ENCODE measurements around the gene LRATD1. TPM values are rescaled to one million over a fixed set of nuclear protein-coding genes. Genes with fewer than 3 reads are reported as not detected.
"Not testable (repeated sequence)": the region's sequence is repeated elsewhere in the genome, so short reads cannot be mapped to it uniquely, and the experiment has no call there.

LRATD1 gene, protein sequence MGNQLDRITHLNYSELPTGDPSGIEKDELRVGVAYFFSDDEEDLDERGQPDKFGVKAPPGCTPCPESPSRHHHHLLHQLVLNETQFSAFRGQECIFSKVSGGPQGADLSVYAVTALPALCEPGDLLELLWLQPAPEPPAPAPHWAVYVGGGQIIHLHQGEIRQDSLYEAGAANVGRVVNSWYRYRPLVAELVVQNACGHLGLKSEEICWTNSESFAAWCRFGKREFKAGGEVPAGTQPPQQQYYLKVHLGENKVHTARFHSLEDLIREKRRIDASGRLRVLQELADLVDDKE
- total RNA-seq = 2.0 and 9.4 TPM in 2 replicates

DNA sequence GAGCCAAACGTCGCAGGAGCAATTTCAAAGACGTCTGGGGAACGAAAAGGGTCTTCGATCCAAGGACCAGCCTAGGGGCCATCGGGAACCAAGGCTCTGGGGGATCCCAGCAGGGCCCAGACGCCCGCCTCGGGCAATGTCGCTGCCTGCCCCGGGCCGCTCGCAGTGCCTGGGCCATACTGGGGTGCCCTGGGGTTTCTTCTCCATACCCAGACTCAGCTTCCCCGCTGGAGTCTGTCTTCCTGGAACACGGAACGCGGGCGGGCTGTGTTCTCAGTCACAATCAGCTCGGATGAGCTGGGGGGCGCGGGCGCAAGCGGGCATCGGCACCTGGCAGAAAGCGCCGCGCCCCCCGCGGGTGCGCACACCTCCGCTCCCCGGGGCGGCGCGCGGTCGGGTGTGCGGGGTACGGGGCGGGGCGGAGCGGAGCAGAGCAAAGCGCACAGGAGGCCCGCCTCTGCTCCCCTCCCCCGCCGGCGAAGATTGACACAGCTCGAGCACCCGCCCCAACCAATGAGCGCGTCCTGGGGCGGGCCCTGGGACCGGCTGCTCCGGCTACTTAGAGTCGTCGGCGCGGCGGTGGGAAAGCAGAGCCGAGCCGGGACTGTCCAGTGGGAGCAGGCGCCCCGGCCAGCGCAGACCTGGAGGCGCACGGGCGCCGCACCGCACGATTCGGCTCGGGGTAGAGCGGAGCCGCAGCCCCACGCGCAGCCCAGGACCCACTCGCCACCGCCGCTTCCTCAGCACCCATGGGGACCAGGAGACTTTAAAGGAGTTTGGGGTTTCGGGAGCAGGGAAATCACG, at the start of gene LRATD1:
LRATD1 (plus strand) TSS at position 585 of the 804 bp plus-strand sequence. CDS start 1,263 bp downstream, outside the sequence.
- DNase-seq (ENCODE audit: low read depth in 2 of 2) = peak; percentile 79 to 88

DNA sequence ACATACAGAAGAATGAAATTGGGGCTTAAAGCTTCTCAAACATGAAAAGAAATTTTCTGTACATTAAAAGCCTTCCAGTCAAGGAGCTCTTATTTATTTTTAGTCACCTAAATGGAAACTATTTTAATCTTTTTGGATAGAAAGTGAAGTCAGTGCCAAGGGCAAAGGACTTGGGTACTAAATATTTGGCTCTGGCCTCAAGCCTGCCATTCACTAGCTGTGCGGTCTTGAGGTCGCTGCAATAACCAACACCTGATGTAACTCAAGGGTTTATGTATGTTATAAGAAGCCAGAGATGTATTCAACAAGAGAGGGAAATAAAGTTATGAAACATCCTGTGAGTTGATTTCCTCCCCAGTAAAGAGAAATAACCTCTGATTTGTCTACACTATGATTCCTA, 49.5 kb upstream of the LRATD1 start:
- no peak for DNase-seq (ENCODE audit: low read depth in 2 of 2)

DNA sequence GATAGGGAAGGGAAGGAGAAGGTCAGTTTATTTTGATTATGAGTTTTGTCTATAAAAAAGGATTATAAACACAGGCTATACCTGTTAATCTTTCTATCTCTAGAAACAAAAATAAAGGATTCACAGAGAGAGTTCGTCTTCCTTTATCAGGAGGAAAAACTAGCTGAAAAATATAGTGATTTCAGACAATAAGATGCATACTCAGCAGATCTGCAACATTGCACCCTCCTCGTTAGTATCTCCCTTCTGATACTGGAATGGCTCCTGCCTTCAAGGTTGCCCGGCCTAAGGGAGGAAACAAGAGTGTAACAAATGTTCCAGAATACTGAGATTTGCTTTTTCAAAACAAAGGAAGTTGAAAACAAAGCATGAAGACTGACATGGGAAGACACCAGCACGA, 48.7 kb upstream of the LRATD1 start:
- no peak for DNase-seq (ENCODE audit: low read depth in 2 of 2)

DNA sequence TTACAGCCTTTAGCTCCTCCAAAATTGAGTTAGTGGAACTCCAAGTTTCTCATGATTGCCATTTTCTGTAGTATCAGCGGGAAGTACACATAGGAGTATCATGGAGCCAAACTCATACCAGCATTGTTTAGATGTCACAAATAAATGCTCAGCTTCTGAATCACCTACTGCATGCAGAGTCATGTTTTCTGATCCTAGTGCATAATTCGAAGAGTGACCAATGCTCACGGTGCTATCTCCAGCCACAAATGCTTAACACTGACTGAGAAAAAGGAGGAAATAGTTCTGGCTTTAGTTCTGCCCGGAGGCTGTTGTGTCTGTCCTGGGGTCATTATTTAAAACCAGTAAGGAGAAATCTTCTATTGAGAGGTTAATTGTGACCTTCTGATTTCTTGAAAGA, 45.4 kb upstream of the LRATD1 start:
- no peak for DNase-seq (ENCODE audit: low read depth in 2 of 2)

DNA sequence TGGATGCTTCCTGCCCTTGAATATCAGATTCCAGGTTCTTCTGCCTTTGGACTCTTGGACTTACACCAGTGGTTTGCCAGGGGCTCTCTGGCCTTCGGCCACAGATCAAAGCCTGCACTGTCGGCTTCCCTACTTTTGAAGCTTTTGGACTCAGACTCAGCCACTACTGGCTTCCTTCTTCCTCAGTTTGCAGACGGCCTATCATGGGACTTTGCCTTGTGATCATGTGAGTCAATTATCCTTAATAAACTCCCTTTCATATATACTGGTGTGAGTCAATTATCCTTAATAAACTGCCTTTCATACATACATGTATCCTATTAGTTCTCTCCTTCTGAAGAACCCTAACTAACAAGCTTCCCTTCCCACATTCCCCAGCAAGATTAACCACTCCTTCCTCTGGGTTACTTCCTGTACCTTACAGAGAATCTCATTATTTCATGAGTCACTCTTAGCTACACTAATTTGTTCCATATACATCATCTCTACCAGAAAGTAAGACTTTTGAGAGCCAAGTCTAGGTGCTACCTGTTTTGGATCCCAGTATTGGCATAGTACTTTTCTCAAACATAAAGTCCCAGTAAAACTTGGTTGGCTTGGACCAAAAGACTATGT, 31.3 kb upstream of the LRATD1 start:
- peak in 1 of 2 donors; percentile 13 for DNase-seq (ENCODE audit: low read depth in 2 of 2)

DNA sequence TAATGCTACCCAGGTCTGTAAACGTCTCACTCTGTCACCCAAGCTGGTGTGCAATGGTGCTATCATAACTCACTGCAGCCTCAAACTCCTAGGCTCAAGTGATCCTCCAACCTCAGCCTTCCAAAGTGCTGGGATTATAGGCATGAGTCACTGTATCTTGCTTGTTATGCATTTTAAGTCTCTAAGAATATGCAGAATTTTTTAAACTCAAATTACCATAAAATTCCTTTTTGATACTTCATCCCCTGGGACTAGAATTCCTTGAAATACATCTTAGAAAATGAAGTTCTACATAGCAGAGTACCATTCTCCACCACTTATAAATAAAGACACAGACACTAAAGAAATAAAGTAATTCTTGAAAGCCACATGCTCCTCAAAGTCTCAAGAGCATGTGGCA, 30.2 kb upstream of the LRATD1 start:
- no peak for DNase-seq (ENCODE audit: low read depth in 2 of 2)

DNA sequence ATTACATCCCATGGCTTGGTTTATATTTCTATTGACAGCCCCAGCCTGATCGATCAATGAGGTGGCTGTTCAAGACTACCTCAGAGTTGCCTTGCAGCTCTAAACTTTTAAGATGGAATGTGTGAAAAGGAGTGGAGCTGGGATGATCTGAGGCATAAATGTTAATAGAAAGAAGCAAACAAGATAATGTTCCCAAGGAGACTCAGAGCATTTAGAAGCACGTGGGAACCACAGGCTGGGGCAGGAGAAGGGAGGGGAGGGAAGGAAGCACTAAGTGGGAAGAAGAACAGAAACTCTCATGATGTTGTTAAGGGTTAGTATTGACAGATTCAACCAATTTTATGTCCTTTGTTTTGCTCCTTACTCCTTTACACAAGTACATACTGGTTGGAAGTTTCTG, 28.8 kb upstream of the LRATD1 start:
- DNase-seq (ENCODE audit: low read depth in 2 of 2) = no peak

DNA sequence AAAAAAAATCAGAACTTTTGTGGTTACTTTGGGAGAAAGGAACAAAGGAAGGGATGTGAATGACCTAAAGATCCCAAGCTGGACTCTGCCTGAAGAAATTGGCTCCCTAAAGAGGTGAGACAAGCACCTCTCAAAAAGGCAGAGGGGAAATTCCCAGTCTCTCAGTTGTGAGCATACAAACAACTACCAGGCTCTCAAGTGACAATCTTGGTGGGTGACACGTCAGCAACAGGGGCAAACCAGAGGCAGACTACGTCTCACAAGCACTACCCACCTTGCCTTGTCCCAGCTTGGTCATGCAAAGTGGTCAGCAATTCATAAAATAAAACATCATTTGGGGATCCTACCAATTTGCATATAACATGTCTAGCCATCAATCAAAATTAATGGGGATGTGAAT, 24.3 kb upstream of the LRATD1 start:
- no peak for DNase-seq (ENCODE audit: low read depth in 2 of 2)

DNA sequence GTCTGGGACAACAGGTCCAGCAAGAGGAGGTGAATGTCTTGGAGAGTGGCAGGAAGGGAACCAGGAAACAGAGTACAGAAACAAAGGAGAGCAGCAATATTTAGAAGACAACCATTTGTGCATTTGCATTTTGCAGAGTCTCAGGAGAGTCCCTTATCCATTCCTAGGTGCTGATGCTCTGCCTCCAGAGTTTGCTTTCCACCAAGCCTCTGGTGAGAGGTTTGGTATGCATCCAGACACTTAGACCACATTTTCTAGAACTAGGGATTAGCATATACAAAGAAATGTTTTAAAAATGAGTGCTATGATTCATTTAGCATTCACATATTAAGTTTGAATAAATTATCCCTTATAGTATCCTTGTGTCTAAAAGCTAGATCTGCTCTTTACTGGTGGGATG, 18.5 kb upstream of the LRATD1 start:
- no peak for DNase-seq (ENCODE audit: low read depth in 2 of 2)

DNA sequence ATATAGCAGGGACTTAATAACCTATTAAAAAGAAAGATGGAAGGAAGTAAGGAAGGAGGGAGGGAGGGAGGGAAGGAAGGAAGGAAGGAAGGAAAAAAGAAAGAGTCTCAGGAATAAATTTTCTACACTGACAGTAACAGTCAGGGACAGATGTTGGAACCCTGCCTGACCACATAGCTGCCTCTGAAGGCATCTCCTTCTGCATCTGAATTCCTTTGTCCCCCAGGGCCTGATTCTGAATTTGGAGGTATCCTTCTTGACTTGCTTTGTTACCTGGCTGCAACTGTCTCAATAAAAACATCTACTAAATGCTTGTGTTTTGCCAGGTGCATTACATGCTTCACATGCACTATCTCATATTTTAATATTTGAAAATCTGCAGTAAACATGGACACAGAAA, 17.4 kb upstream of the LRATD1 start:
- DNase-seq (ENCODE audit: low read depth in 2 of 2) = no peak

DNA sequence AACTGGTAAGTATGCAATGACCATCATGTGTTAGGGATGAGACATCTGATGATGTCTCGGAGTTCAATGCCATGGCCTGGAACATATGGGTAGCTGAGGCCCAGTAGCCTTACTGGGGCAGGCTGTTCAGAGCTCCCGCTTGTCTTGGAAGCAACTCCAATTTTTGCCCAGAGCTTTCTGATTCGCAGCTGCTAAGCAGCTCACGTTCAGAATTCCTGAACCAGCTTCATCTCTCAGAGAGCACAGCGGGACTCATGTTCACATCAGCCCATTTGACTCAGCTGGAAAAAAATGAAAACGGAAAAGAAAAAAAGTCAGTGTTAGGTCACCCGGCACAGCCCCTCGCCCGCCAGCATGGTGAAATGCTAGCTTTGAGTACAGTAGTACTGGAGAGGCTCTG, 16.8 kb upstream of the LRATD1 start:
- DNase-seq (ENCODE audit: low read depth in 2 of 2) = no peak

DNA sequence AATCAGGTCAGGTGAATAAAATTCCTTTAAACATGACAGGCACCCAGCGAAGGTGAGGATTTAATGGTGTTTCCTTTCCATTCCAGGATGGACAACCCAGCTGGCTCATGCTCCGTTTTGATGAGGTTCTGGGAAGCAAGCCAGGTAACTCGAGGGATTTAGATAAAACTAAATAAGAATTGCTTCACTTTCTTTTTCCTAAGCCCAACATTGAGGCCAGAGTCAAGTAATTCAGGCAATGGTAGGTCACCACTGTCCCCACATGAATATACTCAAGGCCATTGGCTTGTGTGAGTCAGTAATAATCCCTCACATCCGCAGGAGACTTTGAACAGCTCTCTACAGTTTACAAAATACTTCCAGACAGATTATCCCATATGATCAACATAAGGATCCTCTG, 16.2 kb upstream of the LRATD1 start:
- DNase-seq (ENCODE audit: low read depth in 2 of 2) = no peak

DNA sequence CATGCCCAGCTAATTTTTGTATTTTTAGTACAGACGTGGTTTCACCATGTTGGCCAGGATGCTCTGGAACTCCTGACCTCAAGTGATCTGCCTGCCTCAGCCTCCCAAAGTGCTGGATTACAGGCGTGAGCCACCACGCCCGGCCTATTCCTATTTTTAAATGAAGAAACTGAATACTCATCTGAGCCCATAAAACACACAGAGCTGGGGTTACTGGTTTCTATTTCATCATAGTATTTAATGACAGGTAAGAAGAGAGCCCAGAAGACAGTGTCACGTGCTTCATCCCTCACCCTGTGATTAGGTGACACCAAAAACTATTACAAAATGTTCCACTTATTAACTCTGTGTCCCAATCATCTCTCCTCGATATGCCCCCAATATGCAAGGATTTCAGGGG, 15.6 kb upstream of the LRATD1 start:
- DNase-seq (ENCODE audit: low read depth in 2 of 2) = no peak

DNA sequence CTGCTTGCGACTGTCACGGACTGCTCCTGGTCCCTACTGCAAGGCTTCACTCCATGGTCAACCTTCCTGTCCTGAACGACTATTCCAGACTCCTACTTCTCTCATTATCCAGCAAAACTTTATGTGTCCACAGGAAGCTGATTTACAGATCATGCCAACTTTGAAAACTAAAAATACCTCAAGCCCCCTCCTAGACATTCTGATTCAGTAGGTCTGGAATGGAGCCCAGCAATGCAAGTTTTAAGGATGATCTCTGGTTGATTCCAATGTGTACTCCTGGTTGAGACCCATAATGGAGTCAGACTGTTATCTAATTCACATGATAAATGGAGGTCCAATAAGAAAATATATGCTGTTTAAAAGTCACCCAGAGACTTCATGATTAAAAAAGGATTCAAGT, 13.1 kb upstream of the LRATD1 start:
- DNase-seq (ENCODE audit: low read depth in 2 of 2) = no peak

DNA sequence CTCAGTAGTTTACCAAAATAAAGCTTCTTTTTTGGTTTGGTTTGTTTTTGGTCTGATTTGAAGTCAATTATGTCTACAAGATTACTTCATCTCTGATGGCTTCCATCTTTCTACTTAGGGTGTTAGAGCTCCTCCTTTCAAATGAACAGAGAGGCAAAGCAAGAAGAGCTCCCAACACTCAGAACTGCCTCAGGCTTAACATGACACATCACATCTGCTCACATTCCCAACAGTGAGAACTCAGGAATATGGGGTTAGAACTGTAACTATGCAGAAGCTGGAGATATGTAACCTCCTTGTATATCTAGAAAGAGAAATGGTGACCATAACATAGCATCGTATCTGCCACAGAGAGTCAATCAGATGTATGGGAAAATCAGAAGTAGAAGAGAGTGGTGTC, 11.4 kb upstream of the LRATD1 start:
- DNase-seq (ENCODE audit: low read depth in 2 of 2) = no peak

DNA sequence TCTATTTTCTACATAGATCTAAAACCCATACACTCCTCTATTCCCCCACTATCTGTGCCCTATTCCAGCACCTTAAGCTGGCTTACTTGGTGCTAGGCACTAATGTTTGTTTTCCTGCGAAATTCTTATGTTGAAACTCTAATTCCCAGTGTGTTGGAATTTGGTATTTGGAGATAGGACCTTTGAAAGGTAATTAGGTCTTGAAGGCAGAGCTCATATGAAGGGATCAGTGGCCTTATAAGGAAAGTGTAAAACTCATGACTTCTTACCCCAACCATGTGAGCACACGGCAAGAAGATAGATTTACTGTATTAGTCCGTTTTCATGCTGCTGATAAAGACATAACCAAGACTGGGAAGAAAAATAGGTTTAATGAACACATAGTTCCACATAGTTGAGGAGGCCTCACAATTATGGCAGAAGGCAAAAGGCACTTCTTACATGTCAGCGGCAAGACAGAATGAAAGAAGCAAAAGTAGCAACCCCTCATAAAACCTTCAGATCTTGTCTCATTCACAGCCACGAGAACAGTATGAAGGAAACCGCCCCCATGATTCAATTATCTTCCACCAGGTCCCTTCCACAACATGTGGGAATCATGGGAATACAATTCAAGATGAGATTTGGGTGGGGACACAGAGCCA, 10.5 kb upstream of the LRATD1 start:
- no peak for DNase-seq (ENCODE audit: low read depth in 2 of 2)

DNA sequence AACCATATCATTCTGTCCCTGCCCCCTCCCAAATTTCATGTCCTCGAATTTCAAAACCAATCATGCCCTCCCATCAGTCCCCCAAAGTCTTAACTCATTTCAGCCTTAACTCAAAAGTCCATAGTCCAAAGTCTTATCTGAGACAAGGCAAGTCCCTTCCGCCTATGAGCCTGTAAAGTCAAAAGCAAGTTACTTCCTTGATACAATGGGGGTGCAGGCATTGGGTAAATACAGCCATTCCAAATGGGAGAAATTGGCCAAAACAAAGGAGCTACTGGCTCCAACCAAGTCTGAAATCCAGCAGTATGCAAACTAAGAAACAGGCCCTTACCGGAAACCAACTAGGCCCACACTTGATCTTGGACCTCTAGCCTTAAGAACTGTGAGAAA, 10.0 kb upstream of the LRATD1 start:
- not testable (repeated sequence) for DNase-seq (ENCODE audit: low read depth in 2 of 2)

DNA sequence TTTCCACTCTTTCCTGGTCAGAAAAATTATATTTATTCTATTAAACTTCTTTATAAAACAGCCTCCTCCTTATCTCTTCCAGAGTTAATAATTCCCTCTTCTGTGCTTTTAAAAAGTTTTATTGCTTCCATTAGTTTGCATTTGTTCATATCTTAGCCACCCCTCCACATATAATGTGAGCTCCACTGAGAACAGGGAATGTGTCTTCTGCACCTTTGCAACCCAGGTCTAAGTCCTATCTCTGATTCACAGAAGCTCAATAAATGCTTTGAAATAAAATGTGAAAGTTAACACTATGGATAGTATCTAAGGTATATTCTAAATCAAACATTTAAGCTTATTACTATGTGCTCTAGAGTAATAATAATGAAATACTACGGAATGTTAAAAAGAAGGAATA, 9.3 kb upstream of the LRATD1 start:
- no peak for DNase-seq (ENCODE audit: low read depth in 2 of 2)

DNA sequence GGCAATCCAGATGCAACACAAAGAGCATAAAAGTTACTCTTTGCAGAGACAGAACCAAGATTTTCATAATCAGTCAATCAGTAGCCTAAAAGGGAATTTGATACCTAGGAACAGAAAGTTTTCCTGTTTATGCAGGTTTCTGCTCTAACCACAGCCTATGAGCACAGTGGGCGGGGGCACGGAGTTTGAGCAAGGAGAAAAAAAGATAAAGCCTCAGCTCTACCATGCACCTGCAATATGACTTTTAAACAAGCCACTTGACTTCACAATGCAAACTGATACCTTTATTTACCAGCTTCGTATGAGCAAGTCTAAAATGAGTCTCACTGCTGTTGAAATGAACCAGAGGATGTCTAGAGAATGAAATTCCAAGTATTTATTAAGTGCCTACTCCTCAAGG, 5.6 kb upstream of the LRATD1 start:
- no peak for DNase-seq (ENCODE audit: low read depth in 2 of 2)

DNA sequence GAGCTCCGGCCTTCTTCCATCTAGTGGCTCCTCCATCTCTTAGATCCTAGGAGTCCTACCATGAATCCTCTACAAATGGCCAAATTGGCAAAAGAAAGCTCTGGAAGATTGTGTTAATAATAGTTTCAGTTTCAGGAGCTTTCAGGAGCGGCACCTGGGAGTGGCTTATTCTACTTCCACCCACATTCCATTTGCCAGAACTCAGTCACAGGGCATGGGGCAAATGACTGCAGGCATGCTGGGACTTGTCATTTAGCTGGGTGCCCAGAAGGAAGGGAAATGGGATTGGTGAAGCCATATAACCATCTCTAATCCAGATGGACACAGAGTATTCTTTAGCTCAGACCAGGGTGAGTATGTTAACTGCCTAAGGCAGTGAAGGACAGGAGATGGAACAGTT, 3.6 kb upstream of the LRATD1 start:
- DNase-seq (ENCODE audit: low read depth in 2 of 2) = peak in 1 of 2 donors; percentile 2

DNA sequence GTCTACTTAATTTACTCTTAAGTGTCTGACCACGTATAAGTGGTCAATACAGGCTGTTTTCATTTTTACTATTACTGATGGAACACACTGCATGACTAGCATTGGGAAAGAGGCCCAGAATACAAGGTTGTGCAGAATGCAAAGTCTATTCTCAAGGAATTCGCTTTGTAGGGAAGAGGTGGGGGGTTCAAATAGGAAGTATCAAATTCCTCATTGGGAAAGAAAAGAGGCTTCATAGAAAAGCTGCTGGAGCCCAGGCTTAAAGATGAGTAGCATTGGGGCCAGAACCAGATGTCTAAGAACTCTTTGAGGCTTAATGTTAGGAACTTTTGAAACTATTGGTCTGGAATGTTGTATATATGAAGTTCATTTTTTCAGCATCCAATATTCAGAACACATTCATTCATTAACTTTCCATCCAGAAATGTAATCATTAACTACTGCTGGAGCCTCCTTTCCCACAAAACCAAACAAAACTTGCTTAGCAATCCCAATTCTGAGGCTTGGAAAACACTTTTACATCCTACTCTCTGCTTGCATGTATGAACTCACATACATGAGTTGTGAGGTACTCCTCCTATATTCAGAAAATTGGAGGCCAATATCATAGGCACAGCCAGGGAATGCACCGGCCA, 994 bp upstream of the LRATD1 start:
- no peak for DNase-seq (ENCODE audit: low read depth in 2 of 2)

DNA sequence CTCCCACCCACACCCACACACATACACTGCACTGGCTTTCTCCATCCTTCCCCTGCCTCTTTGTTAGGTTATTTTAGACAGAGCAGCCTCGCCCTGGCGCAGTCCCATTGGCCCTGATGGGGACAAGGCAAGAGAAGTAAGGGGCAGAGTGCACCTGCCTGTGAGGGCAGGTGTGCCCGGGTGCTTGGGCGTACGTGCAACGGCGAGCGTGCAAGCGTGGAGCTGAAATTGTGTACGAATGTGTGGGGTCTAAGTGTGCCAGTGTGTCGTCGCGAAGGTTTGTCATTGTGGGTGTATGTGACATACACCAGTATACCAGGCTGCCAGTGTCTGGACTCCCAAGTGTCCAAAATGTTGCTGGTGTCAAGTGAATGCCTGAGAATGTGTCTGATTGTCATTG, 544 bp downstream of the LRATD1 start:
- DNase-seq (ENCODE audit: low read depth in 2 of 2) = peak; percentile 10 to 11
